T47D (cell line): ENCODE measurements around the gene OTUD1.
"Not testable (repeated sequence)": the region's sequence is repeated elsewhere in the genome, so short reads cannot be mapped to it uniquely, and the experiment has no call there.

Source experiments
- DNase-seq, 2 experiments: peaks; one replicate each; pipeline versions ENCODE4 v3.0.0 to v3.0.0-alpha.2; 2011 to 2012; ENCODE audit warnings: low read depth in 1 of 2, low spot score in 1 of 2
- JUND ChIP-seq: IDR thresholded peaks from 2 replicates; pipeline ENCODE4 v1.6.1; 2012; ENCODE audit warnings: low read depth
- in situ Hi-C: cut with HindIII; loops from 2 replicates; pipeline ENCODE4 v1.10.0; 2016; ENCODE audit warnings: low sequenced_read_pairs, low pct_unique_long_range_greater_than_20kb

OTUD1 gene

GRCh38 chr10:23438547-23439451 is at the start of gene OTUD1:
OTUD1 (plus strand) TSS chr10:23439075; CDS start chr10:23439458, 383 bp downstream.
- in situ Hi-C loops, result no loop called here
- TF ChIP-seq JUND, result no peak

DNA sequence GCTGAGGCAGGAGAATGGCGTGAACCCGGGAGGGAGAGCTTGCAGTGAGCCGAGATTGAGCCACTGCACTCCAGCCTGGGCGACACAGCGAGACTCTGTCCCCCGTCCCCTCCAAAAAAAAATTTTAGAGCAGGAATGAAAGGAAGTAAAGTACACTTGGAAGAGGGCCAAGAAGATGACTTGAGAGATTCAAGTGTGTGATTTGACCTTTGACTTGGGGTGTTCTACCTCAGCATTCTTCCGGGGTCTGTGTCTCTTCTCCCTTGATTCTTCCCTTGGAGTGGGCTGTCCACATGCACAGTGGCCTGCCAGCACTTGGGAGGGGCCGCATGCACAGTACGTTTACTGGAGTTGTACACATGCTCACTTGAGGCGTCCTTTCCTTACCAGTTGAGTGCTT is 48.5 kb upstream of the OTUD1 start:
- in situ Hi-C loops, DNase-seq: not testable (repeated sequence)

More at GRCh38 chr10:23438547-23439451, at the start of gene OTUD1:
- peak; percentile 90 to 94 for DNase-seq

DNA sequence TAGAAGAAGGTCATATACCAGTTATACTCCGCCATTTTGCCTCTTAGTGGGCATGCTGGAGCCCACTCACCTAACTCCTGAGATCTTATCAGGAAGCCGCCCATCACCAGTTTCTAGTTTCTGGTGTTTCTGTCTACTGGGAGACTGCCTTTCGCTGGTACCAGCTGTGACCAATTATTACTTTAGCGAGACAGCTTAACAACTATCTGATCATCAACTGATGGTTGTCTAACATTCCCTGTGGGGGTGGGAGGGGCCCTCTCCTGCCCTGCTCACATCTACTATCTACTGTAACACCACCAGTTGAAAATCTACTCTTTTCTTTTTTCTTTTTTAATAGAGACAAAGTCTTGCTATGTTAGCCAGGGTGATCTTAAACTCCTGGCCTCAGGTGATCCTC is 48.1 kb upstream of the OTUD1 start:
- in situ Hi-C loops, result no loop called here
- no peak for TF ChIP-seq JUND
- no peak for DNase-seq

GRCh38 chr10:23391821-23392220 is 47.1 kb upstream of the OTUD1 start:
- TF ChIP-seq JUND, result no peak
- in situ Hi-C loops, result no loop called here
- DNase-seq, result no peak

GRCh38 chr10:23395017-23395416 is 43.9 kb upstream of the OTUD1 start:
- TF ChIP-seq JUND, result no peak
- in situ Hi-C loops, result no loop called here

DNA sequence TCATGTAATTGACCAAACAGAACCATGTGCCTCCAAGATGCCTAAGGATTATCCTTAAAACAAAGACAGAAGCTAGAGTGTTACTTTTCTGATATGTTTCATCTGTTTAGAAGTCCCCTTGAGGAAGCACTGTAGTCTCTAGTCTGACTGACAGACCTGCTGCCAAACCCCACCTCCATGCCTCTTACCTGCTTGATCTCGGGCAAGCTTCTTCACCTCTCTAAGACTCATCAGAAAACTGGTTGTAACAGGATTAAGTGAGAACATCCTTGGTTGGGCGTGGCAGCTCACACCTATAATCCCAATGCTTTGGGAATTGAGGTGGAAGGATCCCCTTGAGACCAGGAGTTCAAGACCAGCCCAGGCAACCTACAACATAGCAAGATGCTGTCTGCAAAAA is 42.2 kb upstream of the OTUD1 start:
- in situ Hi-C loops, result no loop called here
- no peak for DNase-seq
- no peak for TF ChIP-seq JUND

More at GRCh38 chr10:23395017-23395416, 43.9 kb upstream of the OTUD1 start:
- DNase-seq, result no peak

- no peak for TF ChIP-seq JUND
- in situ Hi-C loops, result no loop called here
- no peak for DNase-seq
Observed at GRCh38 chr10:23399701-23400144, 39.2 kb upstream of the OTUD1 start.

DNA sequence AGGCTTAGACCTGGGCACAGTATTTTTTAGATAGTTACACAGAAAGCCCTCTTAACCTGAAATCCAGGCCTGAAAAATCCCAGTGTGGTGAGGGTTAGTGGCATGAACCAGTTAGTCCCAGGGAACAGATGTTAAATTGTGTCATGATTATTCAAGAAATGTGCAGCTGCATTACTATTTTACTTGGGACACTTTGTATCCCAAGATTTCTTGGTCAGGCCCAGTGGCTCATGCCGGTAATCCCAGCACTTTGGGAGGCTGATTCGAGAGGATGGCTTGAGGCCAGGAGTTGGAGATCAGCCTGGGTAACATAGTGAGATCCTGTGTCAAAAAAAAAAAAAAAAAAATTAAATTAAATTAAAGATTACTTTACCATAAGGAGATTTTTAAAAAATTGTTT is 36.0 kb upstream of the OTUD1 start:
- DNase-seq, result no peak
- no peak for TF ChIP-seq JUND
- in situ Hi-C loops, result no loop called here

GRCh38 chr10:23403278-23403677 is 35.6 kb upstream of the OTUD1 start:
- no peak for TF ChIP-seq JUND
- no peak for DNase-seq
- in situ Hi-C loops, result no loop called here

DNA sequence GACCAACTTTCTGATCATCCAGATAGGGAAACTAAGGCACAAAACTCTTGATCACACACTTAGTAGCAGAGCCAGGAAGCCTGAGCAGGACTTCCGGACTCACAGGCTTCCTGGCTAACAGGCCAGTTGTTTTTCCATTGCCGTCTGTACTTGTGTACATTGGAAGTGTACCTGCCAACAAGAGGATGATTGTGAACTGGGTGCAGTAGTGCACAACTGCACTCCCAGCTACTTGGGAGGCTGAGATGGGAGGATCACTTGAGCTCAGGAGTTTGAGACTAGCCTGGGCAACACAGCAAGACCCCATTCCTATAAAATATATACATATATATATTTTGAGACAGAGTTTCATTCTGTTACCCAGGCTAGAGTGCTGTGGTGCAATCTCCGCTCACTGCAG is 35.2 kb upstream of the OTUD1 start:
- in situ Hi-C loops, result no loop called here
- DNase-seq, result no peak
- no peak for TF ChIP-seq JUND

GRCh38 chr10:23404461-23404980 is 34.4 kb upstream of the OTUD1 start:
- in situ Hi-C loops, result no loop called here
- TF ChIP-seq JUND, result no peak
- DNase-seq, result no peak

DNA sequence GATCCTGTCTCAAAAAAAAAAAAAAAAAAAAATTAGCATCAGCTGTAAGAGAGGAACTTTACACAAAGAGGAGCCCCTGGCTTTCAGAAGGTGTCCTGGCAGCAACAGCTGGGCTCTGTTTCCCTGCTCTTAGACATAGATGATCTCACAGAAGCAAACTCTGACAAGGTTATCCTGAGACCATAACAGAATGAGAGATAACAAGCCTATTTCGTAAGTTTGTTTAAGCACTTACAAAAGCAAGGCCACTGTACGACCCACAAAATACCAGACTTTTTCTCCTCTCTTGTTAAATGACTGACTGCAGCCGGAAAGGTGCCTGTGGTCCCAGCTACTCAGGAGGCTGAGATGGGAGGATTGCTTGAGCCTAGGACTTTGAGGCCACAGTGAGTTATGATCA is 33.3 kb upstream of the OTUD1 start:
- TF ChIP-seq JUND, result no peak
- DNase-seq, result no peak
- in situ Hi-C loops, result no loop called here

GRCh38 chr10:23406409-23406808 is 32.5 kb upstream of the OTUD1 start:
- no peak for TF ChIP-seq JUND
- no peak for DNase-seq
- in situ Hi-C loops, result no loop called here
